ENCODE results near the gene ANKRD30A. TPM values are rescaled to one million over a fixed set of nuclear protein-coding genes. Genes with fewer than 3 reads are reported as not detected.
A peak's percentile ranks its signal among the peaks of the same experiment; 100 is the strongest.
"Not testable (repeated sequence)": the region's sequence is repeated elsewhere in the genome, so short reads cannot be mapped to it uniquely, and the experiment has no call there.

Gene ANKRD30A
- total RNA-seq, 4 donors from 2014 or later, result not detected

DNA sequence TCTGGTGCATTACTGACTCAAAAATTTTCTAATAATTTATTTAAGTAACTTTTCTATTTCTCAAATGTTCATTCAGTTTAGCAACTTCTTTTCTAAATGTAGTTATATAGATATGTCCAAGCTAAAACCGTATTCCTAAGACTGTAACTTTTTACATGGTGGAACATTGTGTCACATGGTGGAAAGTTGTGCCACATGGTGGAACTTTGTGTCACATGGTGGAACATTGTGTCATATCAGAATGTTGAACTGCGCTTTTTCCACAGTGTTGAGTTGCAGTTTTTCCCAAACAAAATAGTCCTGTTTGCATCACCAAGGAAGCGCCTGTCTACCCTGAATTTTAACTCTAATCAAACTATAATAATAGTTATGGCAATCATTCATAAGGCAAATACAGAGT lies 109.3 kb downstream of the ANKRD30A start:
- Histone ChIP-seq H3K27ac (no peak overlapping the region), H3K4me3 (no peak overlapping the region), H3K4me1 (no peaks in the 10 kb centered on the region), H3K27me3 (no peaks in the 10 kb centered on the region), H3K36me3 (no peaks in the 10 kb centered on the region), H3K9me3 (no peaks in the 10 kb centered on the region)
- no peak for TF ChIP-seq POLR2A (IDR thresholded peaks at IDR 0.05)
- no peak for TF ChIP-seq CTCF (IDR thresholded peaks at IDR 0.05)
- intact Hi-C loops (cut with DNase I; ENCODE audit: low total_unique reads), result no loop called here
- DNase-seq, result no peak

GRCh38 chr10:37236093-37236492 lies 110.7 kb downstream of the ANKRD30A start:
- no peak overlapping the region for H3K4me3 ChIP-seq
- intact Hi-C loops (cut with DNase I; ENCODE audit: low total_unique reads), result no loop called here
- TF ChIP-seq CTCF (IDR thresholded peaks at IDR 0.05) (no peak), POLR2A (IDR thresholded peaks at IDR 0.05) (no peak)
- H3K4me1 ChIP-seq, result no peaks in the 10 kb centered on the region
- H3K27me3 ChIP-seq, result no peaks in the 10 kb centered on the region
- H3K9me3 ChIP-seq, result no peaks in the 10 kb centered on the region
- DNase-seq, result no peak
- no peaks in the 10 kb centered on the region for H3K36me3 ChIP-seq
- no peak overlapping the region for H3K27ac ChIP-seq

GRCh38 chr10:37240223-37240622 lies 114.8 kb downstream of the ANKRD30A start:
- H3K4me3 ChIP-seq, result no peak overlapping the region
- no peak overlapping the region for H3K27ac ChIP-seq
- no peaks in the 10 kb centered on the region for H3K9me3 ChIP-seq
- no peaks in the 10 kb centered on the region for H3K27me3 ChIP-seq
- H3K4me1 ChIP-seq, result no peaks in the 10 kb centered on the region
- TF ChIP-seq CTCF (IDR thresholded peaks at IDR 0.05), result no peak
- TF ChIP-seq POLR2A (IDR thresholded peaks at IDR 0.05), result no peak
- DNase-seq, result no peak
- intact Hi-C loops (cut with DNase I; ENCODE audit: low total_unique reads), result no loop called here
- H3K36me3 ChIP-seq, result peaks cover 0 to 2% of the 10 kb centered on the region in 2 donors

- no peak for TF ChIP-seq POLR2A (IDR thresholded peaks at IDR 0.05)
- TF ChIP-seq CTCF (IDR thresholded peaks at IDR 0.05), result no peak
- H3K4me1 ChIP-seq, result no peaks in the 10 kb centered on the region
- H3K27me3 ChIP-seq, result no peaks in the 10 kb centered on the region
- H3K4me3 ChIP-seq, result no peak overlapping the region
- DNase-seq, result no peak
- intact Hi-C loops (cut with DNase I; ENCODE audit: low total_unique reads), result no loop called here
- no peak overlapping the region for H3K27ac ChIP-seq
- H3K36me3 ChIP-seq, result peaks cover 0 to 2% of the 10 kb centered on the region in 2 donors
- no peaks in the 10 kb centered on the region for H3K9me3 ChIP-seq
Observed at GRCh38 chr10:37246637-37247036, 121.2 kb downstream of the ANKRD30A start.

DNA sequence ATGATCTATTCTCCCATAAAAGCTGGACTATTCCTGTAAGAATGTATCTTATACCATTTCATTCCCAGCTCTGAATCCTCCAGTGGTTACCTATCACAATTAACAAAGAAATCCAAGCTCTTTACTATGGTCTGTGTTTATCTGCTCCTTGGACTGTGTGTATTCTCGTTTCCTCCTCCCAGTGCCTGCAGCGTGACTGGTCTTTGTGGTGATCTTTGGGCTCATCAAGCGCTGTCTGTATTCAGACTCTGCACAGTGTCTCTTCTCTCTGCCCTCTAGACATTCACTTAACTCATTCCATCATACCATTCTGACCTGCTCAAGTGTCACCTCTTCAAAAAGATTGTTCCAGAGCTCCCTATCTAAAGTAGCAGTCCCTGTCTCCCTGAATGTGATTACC lies 130.4 kb downstream of the ANKRD30A start:
- intact Hi-C loops (cut with DNase I; ENCODE audit: low total_unique reads), result not testable (repeated sequence)

GRCh38 chr10:37263304-37263703 lies 137.9 kb downstream of the ANKRD30A start:
- no peak overlapping the region for H3K4me3 ChIP-seq
- DNase-seq, result no peak
- intact Hi-C loops (cut with DNase I; ENCODE audit: low total_unique reads), result no loop called here
- H3K4me1 ChIP-seq, result no peaks in the 10 kb centered on the region
- peak in 1 of 4 experiments; percentile 6 for TF ChIP-seq CTCF (IDR thresholded peaks at IDR 0.05)
- TF ChIP-seq POLR2A (IDR thresholded peaks at IDR 0.05), result no peak
- no peak overlapping the region for H3K27ac ChIP-seq
- H3K27me3 ChIP-seq, result no peaks in the 10 kb centered on the region
- H3K36me3 ChIP-seq, result no peaks in the 10 kb centered on the region
- H3K9me3 ChIP-seq, result no peaks in the 10 kb centered on the region

More for the DNA sequence above, 130.4 kb downstream of the ANKRD30A start:
- not testable (repeated sequence) for H3K4me3 ChIP-seq, H3K27ac ChIP-seq, H3K27me3 ChIP-seq, H3K4me1 ChIP-seq, DNase-seq, H3K36me3 ChIP-seq, H3K9me3 ChIP-seq

All from uterus (tissue), 4 donors.